GM12892 (cell line): ENCODE data around the gene PEAR1.

Experiments
- POLR2A ChIP-seq: IDR thresholded peaks from 2 replicates; pipeline ENCODE4 v1.6.1; 2011; ENCODE audit warnings: low read depth, low read length, control low read depth
- POLR2AphosphoS5 ChIP-seq: IDR thresholded peaks from 2 replicates; pipeline ENCODE4 v1.6.1; 2011; ENCODE audit warnings: low read depth, low read length, control low read depth
- TAF1 ChIP-seq: IDR thresholded peaks from 2 replicates; pipeline ENCODE4 v1.6.1; 2011; ENCODE audit warnings: low read depth, mild to moderate bottlenecking, control low read depth, low read length, borderline replicate concordance

GRCh38 chr1:156937883-156938282 is 44.4 kb downstream of the PEAR1 start:
- TF ChIP-seq POLR2AphosphoS5 (no peak), POLR2A (no peak), TAF1 (no peak)
